NB4 (cell line): ENCODE measurements around the gene BMP4.

Experiments used
- POLR2A ChIP-seq: IDR thresholded peaks from 2 replicates; pipeline ENCODE4 v1.6.1; 2011; ENCODE audit warnings: mild to moderate bottlenecking; ENCODE audit not compliant: insufficient read length; ENCODE audit errors: extremely low read depth
- TF ChIP-seq, protein P1 (sequence below): IDR thresholded peaks from one replicate; pipeline ENCODE4 v1.5.1; 2012; ENCODE audit warnings: low read depth, low read length

DNA sequence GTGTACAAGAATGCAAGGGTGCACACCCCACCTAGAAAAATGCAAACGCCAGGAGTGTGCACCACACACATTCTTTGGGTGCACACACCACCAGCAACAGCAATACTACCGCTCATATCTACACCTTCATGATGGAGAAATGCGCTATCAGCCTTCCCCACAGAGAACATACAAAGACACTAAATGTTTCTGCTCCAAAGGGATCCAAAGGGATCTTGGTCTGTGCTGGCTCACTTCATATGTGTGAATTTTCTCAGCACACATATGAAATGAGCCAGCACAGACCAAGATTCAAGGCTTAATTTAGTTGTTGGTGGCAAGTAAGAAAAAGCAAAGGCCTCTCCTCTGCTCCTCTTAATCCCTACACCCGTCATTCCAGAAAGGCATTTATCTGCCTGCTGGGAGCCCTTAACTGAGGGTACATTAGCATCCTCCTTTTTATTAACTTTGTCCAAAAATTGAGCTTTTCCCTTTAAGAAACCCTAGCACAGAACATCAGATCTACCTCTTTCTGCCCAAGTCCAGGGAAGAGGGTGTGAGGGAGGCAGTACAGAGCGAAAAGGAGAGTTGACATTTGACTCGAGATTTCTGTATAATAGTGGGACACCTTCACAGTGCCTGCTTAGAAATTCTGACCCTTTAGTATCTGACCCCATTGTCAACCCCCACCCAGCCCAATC lies 8.3 kb downstream of the BMP4 start:
- TF ChIP-seq, protein P1, sequence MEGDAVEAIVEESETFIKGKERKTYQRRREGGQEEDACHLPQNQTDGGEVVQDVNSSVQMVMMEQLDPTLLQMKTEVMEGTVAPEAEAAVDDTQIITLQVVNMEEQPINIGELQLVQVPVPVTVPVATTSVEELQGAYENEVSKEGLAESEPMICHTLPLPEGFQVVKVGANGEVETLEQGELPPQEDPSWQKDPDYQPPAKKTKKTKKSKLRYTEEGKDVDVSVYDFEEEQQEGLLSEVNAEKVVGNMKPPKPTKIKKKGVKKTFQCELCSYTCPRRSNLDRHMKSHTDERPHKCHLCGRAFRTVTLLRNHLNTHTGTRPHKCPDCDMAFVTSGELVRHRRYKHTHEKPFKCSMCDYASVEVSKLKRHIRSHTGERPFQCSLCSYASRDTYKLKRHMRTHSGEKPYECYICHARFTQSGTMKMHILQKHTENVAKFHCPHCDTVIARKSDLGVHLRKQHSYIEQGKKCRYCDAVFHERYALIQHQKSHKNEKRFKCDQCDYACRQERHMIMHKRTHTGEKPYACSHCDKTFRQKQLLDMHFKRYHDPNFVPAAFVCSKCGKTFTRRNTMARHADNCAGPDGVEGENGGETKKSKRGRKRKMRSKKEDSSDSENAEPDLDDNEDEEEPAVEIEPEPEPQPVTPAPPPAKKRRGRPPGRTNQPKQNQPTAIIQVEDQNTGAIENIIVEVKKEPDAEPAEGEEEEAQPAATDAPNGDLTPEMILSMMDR = no peak
- TF ChIP-seq POLR2A = no peak
